GM12891 (cell line): Measurements from ENCODE around the gene PITRM1.

Experiments
- PAX5 ChIP-seq: IDR thresholded peaks from 2 replicates; pipeline ENCODE4 v1.6.1; 2011; ENCODE audit warnings: low read length, moderate library complexity, mild to moderate bottlenecking; ENCODE audit not compliant: insufficient read depth, severe bottlenecking
- POLR2A ChIP-seq: IDR thresholded peaks from 2 replicates; pipeline ENCODE4 v1.6.1; 2011; ENCODE audit warnings: low read depth, low read length, control low read depth
- POLR2AphosphoS5 ChIP-seq: IDR thresholded peaks from 2 replicates; pipeline ENCODE4 v1.6.1; 2011; ENCODE audit warnings: low read depth, low read length, control low read depth
- POU2F2 ChIP-seq: IDR thresholded peaks from 2 replicates; pipeline ENCODE4 v1.6.1; 2011; ENCODE audit warnings: low read depth, mild to moderate bottlenecking, control low read depth, low read length, moderate library complexity
- SPI1 ChIP-seq: IDR thresholded peaks from 2 replicates; pipeline ENCODE4 v1.6.1; 2011; ENCODE audit warnings: low read depth, low read length, control low read depth
- TAF1 ChIP-seq: IDR thresholded peaks from 2 replicates; pipeline ENCODE4 v1.6.1; 2011; ENCODE audit warnings: low read depth, low read length, control low read depth

DNA sequence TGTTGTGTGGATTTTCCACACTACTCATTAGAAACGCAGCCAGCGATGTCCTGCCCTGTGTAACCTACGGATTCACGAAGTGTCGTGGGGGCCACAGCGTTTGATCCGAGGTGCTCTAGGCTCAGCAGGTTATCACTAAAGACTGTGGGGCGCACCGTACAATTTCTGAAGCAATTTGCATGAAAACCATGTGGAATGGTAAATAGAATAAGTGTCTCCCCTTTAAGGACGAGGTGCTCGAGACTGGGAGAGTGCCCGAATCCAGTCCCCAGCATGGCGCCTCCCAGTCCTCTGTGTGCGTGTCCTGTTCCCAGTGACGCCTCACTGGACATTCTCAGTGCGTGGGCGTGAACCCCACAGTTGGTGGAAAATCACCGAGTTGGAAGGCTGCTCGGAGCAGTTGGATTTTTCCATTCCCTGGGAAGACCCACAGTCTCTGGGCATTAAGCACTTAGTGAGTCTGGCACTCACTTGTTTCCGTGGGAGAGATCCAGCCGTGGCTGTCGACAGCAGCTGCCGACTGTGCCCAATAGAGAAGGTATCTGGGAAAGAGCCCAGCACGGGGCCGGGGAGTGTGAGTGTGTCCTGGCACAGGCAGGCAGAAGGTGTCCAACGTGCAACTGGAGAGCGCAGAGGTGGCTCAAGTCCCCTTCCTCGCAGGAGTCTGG is 68.2 kb downstream of the PITRM1 start:
- TF ChIP-seq POLR2A (no peak), SPI1 (no peak), TAF1 (no peak), POLR2AphosphoS5 (no peak), POU2F2 (no peak), PAX5 (no peak)
